IPS-20b (cell line): ENCODE results near the gene KPNA2.
A peak's percentile ranks its signal among the peaks of the same experiment; 100 is the strongest.
"Not testable (repeated sequence)": the region's sequence is repeated elsewhere in the genome, so short reads cannot be mapped to it uniquely, and the experiment has no call there.

Source experiments
- H3K27ac ChIP-seq: one replicate; pipeline ENCODE4 v1.5.1; 2013; ENCODE audit warnings: low read length
- H3K27me3 ChIP-seq: 2 replicates; pipeline ENCODE4 v1.6.1; 2013; ENCODE audit warnings: mild to moderate bottlenecking, low read length, inconsistent platforms; ENCODE audit not compliant: insufficient read depth
- H3K36me3 ChIP-seq: 2 replicates; pipeline ENCODE4 v1.6.1; 2013; ENCODE audit warnings: low read depth, mild to moderate bottlenecking, inconsistent platforms, low read length, moderate library complexity; ENCODE audit not compliant: insufficient read depth
- H3K4me1 ChIP-seq: 2 replicates; pipeline ENCODE4 v1.6.1; 2013; ENCODE audit warnings: mild to moderate bottlenecking, control low read depth, inconsistent platforms, low read length, moderate library complexity; ENCODE audit not compliant: insufficient read depth
- H3K4me3 ChIP-seq: 2 replicates; pipeline ENCODE4 v1.5.1; 2013; ENCODE audit warnings: mild to moderate bottlenecking, low read length, inconsistent platforms
- H3K9ac ChIP-seq: 2 replicates; pipeline ENCODE4 v1.6.1; 2013; ENCODE audit warnings: low read depth, mild to moderate bottlenecking, inconsistent platforms, low read length, moderate library complexity
- H3K9me3 ChIP-seq: 2 replicates; pipeline ENCODE4 v1.6.1; 2013; ENCODE audit warnings: mild to moderate bottlenecking, low read depth, low read length, inconsistent platforms; ENCODE audit not compliant: insufficient read depth

The KPNA2 gene

DNA sequence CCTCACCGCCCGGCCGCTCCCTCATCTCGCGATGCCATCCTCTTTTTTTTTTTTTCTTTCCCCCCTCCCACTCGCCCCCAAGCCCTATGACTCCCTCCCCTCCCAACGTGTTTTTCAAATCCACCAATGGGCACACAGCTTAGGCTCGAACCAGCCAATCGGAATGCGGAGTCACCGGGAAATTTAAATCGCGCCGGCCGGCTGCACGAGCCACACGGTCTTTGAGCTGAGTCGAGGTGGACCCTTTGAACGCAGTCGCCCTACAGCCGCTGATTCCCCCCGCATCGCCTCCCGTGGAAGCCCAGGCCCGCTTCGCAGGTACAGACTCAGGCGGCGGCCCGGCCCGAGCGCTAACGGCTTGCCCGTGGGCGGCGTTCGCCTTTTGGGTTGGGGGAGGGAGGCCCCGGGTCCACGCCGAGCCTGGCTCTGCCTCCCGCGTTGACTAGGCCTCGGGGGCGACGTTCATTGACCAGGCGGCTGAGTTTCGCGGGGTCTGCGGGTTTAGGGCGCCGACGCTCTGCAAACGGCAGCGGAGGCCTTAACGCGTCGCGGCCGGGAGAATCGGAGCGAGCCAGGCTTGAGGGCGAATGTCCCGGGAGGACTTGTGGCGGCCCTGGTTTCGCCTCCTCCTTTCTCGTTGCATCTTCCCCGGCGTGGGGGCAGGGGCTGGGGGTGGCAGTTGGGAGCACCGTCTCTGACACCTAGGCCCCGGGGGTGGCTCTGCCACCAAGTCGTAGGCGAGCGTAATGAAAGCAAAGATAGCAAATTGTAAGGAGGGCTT lies at the start of gene KPNA2:
Gene KPNA2 (plus strand): TSS at position 213 of the 781 bp plus-strand sequence. CDS start 1,398 bp downstream, outside the sequence.
- Histone ChIP-seq H3K27ac (peak within 1 kb of the TSS; percentile 43), H3K9me3 (no peaks in the 10 kb centered on the region), H3K9ac (peak within 1 kb of the TSS; percentile 96), H3K4me3 (peak within 1 kb of the TSS; percentile 85), H3K4me1 (peaks cover 16% of the 10 kb centered on the region; the same call in 1 of the 2 replicates), H3K36me3 (peaks cover 47% of the 10 kb centered on the region), H3K27me3 (no peaks in the 10 kb centered on the region)

DNA sequence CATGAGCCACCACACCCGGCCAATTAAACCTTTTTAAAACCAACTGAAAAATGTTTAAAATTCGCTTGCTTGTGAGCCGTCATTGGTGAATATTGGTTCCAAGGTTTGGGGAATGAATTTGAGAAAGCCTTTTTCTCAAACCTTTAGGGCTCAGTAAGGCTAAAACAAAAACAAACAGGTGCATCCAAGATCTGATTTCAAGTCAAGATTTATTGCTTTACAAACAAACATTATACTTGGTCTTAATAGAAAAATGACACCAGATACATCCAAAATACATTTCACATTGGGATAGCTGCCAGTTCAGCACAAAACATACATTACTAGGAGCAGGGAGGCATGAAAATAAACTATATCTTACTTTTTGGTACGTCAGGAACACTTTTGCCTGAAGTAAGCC lies 44.6 kb upstream of the KPNA2 start:
- Histone ChIP-seq H3K36me3 (peaks cover 8% of the 10 kb centered on the region), H3K27ac (no peak overlapping the region), H3K9me3 (no peaks in the 10 kb centered on the region), H3K4me3 (no peak overlapping the region), H3K4me1 (peaks cover 8% of the 10 kb centered on the region), H3K9ac (no peak overlapping the region), H3K27me3 (peaks cover 22% of the 10 kb centered on the region)

DNA sequence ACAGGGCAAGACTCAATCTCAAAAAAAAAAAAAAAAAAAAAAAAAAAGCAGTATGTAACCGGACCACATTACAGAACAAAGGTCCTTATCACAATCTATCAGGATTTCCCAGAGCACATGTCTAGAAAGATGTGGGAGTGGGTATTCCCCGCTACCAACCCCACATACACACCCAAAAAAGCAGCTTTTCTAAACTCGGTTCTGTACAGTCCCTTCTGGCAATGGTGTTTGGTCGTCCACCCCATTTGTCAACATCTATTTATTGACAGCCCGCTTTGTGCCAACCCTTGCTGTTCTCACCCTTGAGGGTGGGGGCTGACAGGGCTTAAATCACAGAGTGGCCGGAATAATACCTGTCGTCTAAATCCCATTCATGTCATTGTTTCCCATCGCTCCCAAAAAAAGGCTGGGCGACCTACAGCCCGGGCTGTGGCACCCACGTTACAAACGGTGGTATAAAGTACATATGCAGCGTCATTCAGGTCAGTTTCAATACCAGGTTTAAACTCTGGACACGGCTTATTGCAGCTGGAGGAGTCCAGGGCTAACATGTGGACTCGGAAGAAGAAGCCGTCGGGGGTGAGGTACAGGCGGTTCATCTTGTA lies 42.9 kb upstream of the KPNA2 start:
- H3K27ac ChIP-seq = peak overlapping the region; percentile 49
- H3K4me3 ChIP-seq = peak overlapping the region; percentile 90
- peaks cover 8% of the 10 kb centered on the region for H3K4me1 ChIP-seq
- H3K36me3 ChIP-seq = peaks cover 8% of the 10 kb centered on the region
- no peaks in the 10 kb centered on the region for H3K9me3 ChIP-seq
- H3K27me3 ChIP-seq = peaks cover 35% of the 10 kb centered on the region
- H3K9ac ChIP-seq = peak overlapping the region; percentile 89

DNA sequence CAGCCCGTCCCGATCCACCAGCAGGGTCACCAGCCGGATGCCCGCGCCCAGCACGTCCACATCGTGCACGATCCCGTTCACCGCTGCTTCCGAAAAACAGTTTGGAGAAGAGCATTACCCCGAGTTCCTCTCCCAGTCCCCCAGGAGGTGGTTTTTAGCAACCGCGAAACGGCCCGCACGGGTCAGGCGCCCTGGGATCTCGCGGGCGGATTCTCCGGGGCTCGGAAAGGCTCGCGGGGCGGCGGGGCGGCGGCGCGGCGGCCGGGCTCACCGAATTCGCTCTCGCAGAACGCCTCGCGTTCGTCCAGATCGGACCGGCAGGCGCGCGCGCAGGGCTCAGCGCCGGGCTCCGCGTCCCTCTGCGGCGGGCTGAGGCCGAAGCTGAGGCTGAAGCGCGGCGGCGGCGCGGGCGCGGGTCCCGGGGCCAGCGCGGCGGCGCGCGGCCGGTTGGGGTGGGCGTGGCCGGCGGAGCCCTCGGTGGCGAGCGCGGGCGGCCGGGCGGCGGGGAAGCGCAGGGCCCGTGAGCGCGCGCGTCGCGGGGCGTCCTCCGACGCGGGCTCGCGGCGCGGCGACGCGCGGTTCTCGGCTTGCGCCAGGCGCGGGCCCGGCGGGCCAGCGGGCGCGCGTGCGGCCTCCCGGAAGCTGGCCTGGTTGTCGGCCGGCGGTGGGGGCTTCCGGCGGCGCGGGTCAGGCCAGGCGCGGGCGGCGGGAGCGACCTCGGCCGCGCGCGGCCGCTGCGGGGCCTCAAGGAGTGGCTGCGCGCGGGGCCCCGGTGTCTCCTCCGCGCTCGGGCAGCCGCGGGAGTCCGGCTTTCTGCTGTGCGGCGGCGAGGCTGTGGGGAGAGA lies 42.2 kb upstream of the KPNA2 start:
- H3K36me3 ChIP-seq = peaks cover 8% of the 10 kb centered on the region
- peaks cover 35% of the 10 kb centered on the region for H3K27me3 ChIP-seq
- peaks cover 8% of the 10 kb centered on the region for H3K4me1 ChIP-seq
- H3K27ac ChIP-seq = peak overlapping the region; percentile 49
- peak overlapping the region; percentile 90 for H3K4me3 ChIP-seq
- H3K9me3 ChIP-seq = no peaks in the 10 kb centered on the region
- H3K9ac ChIP-seq = peak overlapping the region; percentile 89

DNA sequence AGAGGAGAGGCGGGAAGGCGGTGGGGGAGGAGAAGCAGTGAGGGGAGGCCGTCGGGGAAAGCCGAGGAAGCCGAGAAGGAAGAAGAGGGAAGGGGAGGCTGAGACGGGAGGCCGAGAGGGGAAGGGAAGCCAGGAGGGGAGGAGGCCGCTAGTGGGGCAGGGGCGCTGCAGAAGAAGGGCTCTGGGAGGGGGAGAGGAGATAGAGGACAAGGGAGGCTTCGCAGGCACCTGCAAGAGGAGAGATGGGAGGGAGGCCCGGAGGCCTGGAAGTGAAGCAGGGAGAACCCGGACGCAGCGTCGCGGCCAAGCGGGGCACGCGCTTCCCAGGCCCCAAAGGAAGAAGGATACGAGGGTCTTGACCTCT lies 41.6 kb upstream of the KPNA2 start:
- peaks cover 8% of the 10 kb centered on the region for H3K36me3 ChIP-seq
- H3K4me3 ChIP-seq = peak overlapping the region; percentile 84
- H3K27ac ChIP-seq = no peak overlapping the region
- peaks cover 35% of the 10 kb centered on the region for H3K27me3 ChIP-seq
- H3K9me3 ChIP-seq = no peaks in the 10 kb centered on the region
- peak overlapping the region; percentile 63; the same call in 1 of the 2 replicates for H3K9ac ChIP-seq
- peaks cover 8% of the 10 kb centered on the region for H3K4me1 ChIP-seq

DNA sequence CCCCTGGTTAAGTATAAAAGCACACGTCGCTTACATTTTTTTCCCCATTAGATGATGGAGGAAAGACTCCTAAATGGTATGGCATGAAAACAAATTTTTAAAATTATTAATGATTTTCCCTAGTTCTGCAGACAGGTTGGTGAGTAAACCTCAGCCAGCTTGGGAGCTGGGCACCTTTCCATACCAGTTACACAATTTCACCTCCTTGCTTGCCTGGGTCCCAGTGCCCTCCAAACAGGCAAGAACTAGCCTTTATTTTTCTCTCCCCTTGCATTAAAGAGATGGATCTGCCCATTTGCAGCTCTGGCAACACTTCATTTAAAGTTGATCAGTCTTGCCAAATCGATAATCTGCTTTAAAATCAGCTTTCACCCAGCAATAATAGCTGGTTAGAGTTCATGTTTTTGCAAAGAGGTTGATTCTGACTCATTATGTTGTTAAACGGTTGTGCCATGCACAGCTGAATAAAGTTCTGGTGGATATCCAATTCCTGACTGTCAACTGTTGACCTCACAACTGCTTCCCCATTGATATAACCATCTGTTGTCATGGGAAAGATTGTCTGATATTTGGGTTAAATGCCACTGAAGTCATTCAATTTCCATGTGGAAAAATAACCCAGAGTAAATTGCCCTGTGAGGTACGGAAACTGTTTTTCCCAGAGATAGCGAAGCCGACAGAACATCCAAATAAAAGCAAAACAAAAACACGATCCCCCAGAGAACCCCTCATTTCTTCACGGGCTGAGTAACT lies 40.5 kb upstream of the KPNA2 start:
- Histone ChIP-seq H3K4me3 (peak overlapping the region; percentile 84), H3K9ac (no peak overlapping the region), H3K27ac (no peak overlapping the region)

DNA sequence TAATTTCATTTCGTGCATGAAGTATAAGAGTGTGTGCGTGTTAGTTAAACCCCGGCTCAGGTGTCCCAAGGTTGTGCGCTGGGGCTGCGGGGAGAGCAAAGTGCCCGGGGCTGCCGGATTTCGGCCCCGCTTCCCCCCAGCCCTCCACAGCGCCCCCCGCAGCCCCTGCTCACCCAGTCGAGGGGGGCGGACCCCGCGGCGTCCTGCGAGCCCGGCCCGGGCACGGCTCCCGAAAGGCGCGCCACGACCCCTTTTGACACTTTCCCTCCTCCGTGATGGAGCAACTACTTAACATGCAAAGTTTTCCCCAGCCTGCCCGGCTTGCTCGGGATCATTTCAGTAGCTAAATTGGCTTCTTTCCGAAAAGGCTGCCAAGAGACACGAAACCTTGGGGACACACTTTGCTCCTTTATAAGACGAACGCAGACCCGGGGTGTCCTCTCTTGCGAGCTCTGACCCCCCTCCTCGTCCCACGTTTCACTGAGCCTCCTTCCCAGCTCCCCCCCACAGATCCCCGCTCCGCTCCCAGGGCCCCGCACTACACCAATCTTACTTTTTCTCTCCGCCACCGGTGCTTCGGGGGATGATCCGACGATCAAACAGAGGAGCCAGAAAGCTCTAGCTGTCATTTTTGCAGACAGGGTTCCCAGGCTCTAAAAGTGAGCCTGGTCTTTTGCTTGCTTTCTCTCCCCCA lies 39.8 kb upstream of the KPNA2 start:
- Histone ChIP-seq H3K27me3 (peaks cover 35% of the 10 kb centered on the region), H3K4me1 (peaks cover 8% of the 10 kb centered on the region), H3K9me3 (no peaks in the 10 kb centered on the region), H3K9ac (peak overlapping the region; percentile 58; the same call in 1 of the 2 replicates), H3K27ac (no peak overlapping the region), H3K36me3 (peaks cover 8% of the 10 kb centered on the region), H3K4me3 (peak overlapping the region; percentile 84)

More for the DNA sequence above, 40.5 kb upstream of the KPNA2 start:
- H3K27me3 ChIP-seq = peaks cover 35% of the 10 kb centered on the region
- H3K36me3 ChIP-seq = peaks cover 8% of the 10 kb centered on the region
- H3K9me3 ChIP-seq = no peaks in the 10 kb centered on the region
- H3K4me1 ChIP-seq = peaks cover 8% of the 10 kb centered on the region

DNA sequence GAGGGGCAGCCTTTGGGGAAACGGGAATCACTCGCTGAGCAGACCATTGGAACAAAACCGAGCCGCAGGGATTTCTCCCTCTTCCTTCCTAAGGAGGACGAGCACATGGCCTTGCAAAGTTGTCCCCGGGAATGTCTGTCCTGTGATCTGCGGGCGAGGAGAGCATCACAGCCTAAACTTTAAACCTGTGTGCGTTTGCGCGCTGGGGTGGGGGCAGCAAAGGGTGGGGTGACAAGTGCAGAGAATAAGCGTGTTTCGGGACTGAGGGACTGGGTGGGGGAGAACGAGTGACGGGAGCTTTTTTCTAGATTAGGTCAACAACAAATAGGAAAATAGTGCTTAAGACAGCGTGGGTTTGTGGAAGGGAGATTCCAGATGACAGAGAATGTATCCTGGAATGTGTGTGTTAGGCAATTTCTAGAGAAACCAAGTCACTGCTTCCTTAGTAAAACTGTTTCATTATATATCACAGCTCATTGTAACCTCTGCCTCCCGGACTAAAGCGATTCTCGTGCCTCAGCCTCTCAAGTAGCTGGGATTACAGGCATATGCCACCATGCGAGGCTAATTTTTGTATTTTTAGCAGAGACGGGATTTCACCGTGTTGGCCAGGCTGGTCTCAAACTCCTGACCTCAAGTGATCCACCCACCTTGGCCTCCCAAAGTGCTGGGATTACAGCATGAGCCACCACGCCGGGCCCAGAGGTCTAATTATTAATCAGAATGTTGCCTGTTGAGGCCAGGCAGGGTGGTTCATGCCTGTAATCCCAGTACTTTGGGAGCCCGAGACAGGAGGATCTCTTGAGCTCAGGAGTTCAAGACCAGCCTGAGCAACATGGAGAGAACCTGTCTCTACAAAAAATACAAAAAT lies 39.0 kb upstream of the KPNA2 start, which contains the start of gene C17orf58:
Gene C17orf58 (minus strand): TSS at position 169 of the 871 bp plus-strand sequence. CDS start 271 bp downstream, outside the sequence.
- H3K4me1 ChIP-seq, H3K9me3 ChIP-seq, H3K27ac ChIP-seq, H3K36me3 ChIP-seq: not testable (repeated sequence)
- Histone ChIP-seq H3K4me3 (peak within 1 kb of the TSS; percentile 84), H3K9ac (peak within 1 kb of the TSS; percentile 58; the same call in 1 of the 2 replicates), H3K27me3 (peaks cover 35% of the 10 kb centered on the region)

DNA sequence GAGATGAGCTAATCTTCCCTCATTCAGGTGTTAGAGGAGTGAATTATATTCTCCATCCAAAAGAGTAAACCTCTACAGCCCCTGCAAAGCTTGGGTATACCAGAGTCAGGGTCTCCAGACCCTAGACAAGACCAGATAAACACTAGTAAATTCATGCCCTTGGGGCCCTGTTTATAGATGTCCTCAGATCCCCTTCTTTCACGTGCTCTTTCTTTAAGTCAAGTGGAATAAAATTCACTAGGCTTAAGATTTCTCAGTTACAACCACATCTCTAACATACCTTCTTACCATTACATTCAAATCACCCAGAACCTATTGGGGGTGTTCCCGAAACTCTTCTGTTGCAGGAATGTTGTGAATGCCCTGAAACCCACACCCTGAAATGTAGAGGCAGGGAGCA lies 37.1 kb upstream of the KPNA2 start:
- Histone ChIP-seq H3K36me3 (no peaks in the 10 kb centered on the region), H3K9me3 (no peaks in the 10 kb centered on the region), H3K4me1 (peaks cover 8% of the 10 kb centered on the region), H3K9ac (no peak overlapping the region), H3K27ac (no peak overlapping the region), H3K4me3 (no peak overlapping the region), H3K27me3 (peaks cover 28% of the 10 kb centered on the region)

DNA sequence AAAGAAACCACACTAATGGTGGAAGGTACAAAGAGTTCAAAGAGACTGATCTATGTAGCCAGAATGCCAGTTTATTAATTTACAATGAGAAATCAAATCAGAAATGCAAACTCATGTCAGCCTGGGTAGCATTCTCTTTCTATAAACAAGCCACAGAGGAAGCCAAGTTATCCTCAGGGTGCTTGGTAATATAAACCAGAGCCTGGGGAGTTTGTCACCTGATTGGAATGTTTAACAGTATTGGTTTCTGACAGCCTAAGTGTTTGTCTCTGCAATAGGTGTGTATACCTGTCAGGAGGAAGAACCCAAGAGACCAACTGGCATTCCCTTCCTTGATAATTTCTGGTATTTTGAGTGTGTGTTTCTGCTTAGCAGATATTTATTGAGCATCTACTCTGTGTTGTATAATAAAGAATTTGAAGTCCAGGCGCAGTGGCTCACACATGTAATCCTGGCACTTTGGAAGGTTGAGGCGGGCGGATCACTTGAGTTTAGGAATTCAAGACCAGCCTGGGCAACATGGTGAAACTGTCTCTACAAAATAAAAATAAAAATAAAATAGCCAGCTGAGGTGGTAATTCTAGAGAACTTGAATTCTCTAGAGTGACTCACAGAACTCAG lies 36.1 kb upstream of the KPNA2 start:
- peaks cover 8% of the 10 kb centered on the region for H3K4me1 ChIP-seq
- no peaks in the 10 kb centered on the region for H3K9me3 ChIP-seq
- peaks cover 28% of the 10 kb centered on the region for H3K27me3 ChIP-seq
- H3K36me3 ChIP-seq = no peaks in the 10 kb centered on the region
- H3K27ac ChIP-seq = no peak overlapping the region
- H3K9ac ChIP-seq = no peak overlapping the region
- no peak overlapping the region for H3K4me3 ChIP-seq
